Tibial nerve (tissue), 4 donors: Measurements from ENCODE around the gene UQCRH. TPM values are rescaled to one million over a fixed set of nuclear protein-coding genes. Genes with fewer than 3 reads are reported as not detected.

Experiments
- DNase-seq, 2 donors: peaks; one replicate each; pipeline ENCODE4 v3.0.0-alpha.2; 2019; ENCODE audit warnings: low spot score in 2 of 2
- H3K27ac ChIP-seq, 4 donors: fragments of 200-600 bp; sonication (generic) in 3 of 4; one replicate each; pipeline ENCODE4 v1.5.1; 2017 to 2019; ENCODE audit warnings: mild to moderate bottlenecking in 1 of 4
- H3K27me3 ChIP-seq, 2 donors: fragments of 200-600 bp; sonication (generic) in 1 of 2; one replicate each; pipeline versions ENCODE4 v1.5.1 to v1.6.0; 2017 to 2019
- H3K36me3 ChIP-seq, 3 donors: fragments of 200-600 bp; sonication (generic); one replicate each; pipeline ENCODE4 v1.5.1; 2018 to 2019
- H3K4me1 ChIP-seq, 4 donors: fragments of 200-600 bp; sonication (generic) in 3 of 4; one replicate each; pipeline ENCODE4 v1.5.1; 2017 to 2019
- H3K4me3 ChIP-seq, 4 donors: fragments of 200-600 bp; sonication (generic) in 3 of 4; one replicate each; pipeline ENCODE4 v1.5.1; 2017 to 2019; ENCODE audit warnings: mild to moderate bottlenecking in 1 of 4, moderate library complexity in 1 of 4
- H3K9me3 ChIP-seq, 4 donors: fragments of 200-600 bp; sonication (generic) in 3 of 4; one replicate each; pipeline ENCODE4 v1.5.1; 2017 to 2019
- EP300 ChIP-seq, 2 donors: sonication (generic); formaldehyde crosslinking; IDR thresholded peaks; one replicate each; pipeline ENCODE4 v1.6.1; 2017; ENCODE audit warnings: antibody characterized with exemption in 2 of 2, mild to moderate bottlenecking in 1 of 2
- POLR2A ChIP-seq, 2 donors: fragments of 450-650 bp; IDR thresholded peaks; one replicate each; pipeline ENCODE4 v1.6.1; 2017; ENCODE audit warnings: antibody characterized with exemption in 2 of 2, mild to moderate bottlenecking in 2 of 2, moderate library complexity in 2 of 2
- WGBS, 2 donors: methylation state at CpG; one replicate each; pipeline ENCODE4 v1.1.5; 2018; 5-methylcytosine and 5-hydroxymethylcytosine counted together
- total RNA-seq, 4 donors: library from RNA; depleted of rRNA; stranded (reverse); fragments of >200 nt; gene quantifications; one replicate each; pipeline ENCODE4 v1.1.0, GENCODE V29; 2016
- TF ChIP-seq, protein P1 (sequence below), 5 experiments: fragments of 200-600 bp in 3 of 5; fragments of 450-650 bp in 2 of 5; sonication (generic) in 3 of 5; IDR thresholded peaks; one replicate each; pipeline ENCODE4 v1.5.1; 2016 to 2019; ENCODE audit warnings: antibody characterized with exemption in 5 of 5, mild to moderate bottlenecking in 3 of 5, moderate library complexity in 2 of 5

Gene UQCRH
- total RNA-seq, 4 donors from 2014 or later, result 195 to 294 (median 255) TPM

DNA sequence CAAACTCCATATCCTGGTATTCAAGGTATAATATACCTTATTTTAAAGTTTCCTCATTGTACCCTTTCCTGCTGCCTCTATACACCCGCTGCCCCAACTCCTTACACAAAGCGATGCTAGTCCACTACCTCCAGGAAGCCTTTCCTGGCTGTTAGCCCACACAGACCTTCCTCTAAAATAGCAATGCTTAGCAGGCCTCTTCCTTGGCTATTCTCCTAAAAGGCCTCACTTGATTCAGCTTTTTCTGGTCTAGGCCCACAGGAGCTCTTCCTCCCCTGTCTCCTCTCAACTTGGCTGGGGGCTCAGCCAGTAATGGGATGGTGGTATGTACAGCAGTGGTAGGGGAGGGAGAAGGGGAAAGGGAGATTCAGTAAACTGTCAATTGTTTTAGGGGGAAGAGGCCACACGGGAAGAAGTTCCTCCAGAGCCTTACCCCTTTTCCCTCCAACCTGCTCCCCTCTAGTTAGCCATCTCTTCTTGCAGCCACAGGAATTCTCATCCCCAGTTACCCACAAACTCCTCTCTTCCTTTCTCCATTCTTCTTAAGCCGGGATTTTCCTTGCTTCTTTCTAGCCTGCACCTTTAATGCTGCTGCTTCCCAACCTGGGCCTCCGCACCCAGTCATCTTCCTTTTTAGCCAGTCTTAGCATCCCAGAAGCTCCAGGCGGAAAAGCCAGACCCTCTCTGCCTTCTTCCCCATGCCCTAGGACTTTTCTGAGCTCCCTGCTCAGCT, 2.7 kb upstream of the UQCRH start:
- DNase-seq, result no peak
- peaks cover 0 to 60% (median 32%) of the 10 kb centered on the region in 4 donors for H3K4me1 ChIP-seq
- peaks cover 4 to 21% (median 5%) of the 10 kb centered on the region in 3 donors for H3K36me3 ChIP-seq
- H3K4me3 ChIP-seq, result peak overlapping the region; percentile 77 to 98 (median 90)
- no peaks in the 10 kb centered on the region for H3K27me3 ChIP-seq
- peak overlapping the region; percentile 98 to 99 (median 98) for H3K27ac ChIP-seq
- WGBS, 2 donors, result 24 to 28% methylated on average over 6 of the region's 6 CpGs
- no peaks in the 10 kb centered on the region for H3K9me3 ChIP-seq
- TF ChIP-seq POLR2A (IDR thresholded peaks at IDR 0.05) (no peak), EP300 (IDR thresholded peaks at IDR 0.05) (no peak)
- TF ChIP-seq, protein P1, sequence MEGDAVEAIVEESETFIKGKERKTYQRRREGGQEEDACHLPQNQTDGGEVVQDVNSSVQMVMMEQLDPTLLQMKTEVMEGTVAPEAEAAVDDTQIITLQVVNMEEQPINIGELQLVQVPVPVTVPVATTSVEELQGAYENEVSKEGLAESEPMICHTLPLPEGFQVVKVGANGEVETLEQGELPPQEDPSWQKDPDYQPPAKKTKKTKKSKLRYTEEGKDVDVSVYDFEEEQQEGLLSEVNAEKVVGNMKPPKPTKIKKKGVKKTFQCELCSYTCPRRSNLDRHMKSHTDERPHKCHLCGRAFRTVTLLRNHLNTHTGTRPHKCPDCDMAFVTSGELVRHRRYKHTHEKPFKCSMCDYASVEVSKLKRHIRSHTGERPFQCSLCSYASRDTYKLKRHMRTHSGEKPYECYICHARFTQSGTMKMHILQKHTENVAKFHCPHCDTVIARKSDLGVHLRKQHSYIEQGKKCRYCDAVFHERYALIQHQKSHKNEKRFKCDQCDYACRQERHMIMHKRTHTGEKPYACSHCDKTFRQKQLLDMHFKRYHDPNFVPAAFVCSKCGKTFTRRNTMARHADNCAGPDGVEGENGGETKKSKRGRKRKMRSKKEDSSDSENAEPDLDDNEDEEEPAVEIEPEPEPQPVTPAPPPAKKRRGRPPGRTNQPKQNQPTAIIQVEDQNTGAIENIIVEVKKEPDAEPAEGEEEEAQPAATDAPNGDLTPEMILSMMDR (IDR thresholded peaks at IDR 0.05), result no peak

DNA sequence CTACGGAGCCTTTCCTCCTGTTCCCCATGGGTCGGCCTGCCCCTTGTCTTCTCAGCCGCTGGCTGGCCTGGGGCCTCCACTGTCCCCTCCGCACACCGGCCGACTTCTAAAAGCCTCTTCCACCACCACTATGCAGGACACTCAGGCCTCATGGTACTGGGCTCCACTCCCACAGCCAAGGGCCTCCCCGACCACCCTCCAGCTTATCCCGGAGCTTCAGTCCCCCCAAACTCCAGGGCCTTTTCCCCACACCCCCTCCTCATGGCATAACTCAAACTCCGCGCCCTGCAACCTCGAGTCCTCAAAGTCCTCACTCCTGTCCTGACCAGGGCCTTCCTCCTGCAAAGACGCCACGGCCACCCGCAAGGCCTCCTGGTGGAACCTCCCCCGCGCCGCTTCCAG, 2.1 kb upstream of the UQCRH start:
- TF ChIP-seq POLR2A (IDR thresholded peaks at IDR 0.05), result no peak
- no peak for TF ChIP-seq EP300 (IDR thresholded peaks at IDR 0.05)
- Histone ChIP-seq H3K4me1 (peaks cover 0 to 66% (median 32%) of the 10 kb centered on the region in 4 donors), H3K27me3 (no peaks in the 10 kb centered on the region), H3K4me3 (peak overlapping the region; percentile 77 to 98 (median 90)), H3K27ac (peak overlapping the region; percentile 98 to 99 (median 98)), H3K9me3 (no peaks in the 10 kb centered on the region), H3K36me3 (peaks cover 4 to 15% (median 5%) of the 10 kb centered on the region in 3 donors)
- DNase-seq, result no peak
- 2 to 11% methylated on average over 17 of the region's 17 CpGs for WGBS, 2 donors

DNA sequence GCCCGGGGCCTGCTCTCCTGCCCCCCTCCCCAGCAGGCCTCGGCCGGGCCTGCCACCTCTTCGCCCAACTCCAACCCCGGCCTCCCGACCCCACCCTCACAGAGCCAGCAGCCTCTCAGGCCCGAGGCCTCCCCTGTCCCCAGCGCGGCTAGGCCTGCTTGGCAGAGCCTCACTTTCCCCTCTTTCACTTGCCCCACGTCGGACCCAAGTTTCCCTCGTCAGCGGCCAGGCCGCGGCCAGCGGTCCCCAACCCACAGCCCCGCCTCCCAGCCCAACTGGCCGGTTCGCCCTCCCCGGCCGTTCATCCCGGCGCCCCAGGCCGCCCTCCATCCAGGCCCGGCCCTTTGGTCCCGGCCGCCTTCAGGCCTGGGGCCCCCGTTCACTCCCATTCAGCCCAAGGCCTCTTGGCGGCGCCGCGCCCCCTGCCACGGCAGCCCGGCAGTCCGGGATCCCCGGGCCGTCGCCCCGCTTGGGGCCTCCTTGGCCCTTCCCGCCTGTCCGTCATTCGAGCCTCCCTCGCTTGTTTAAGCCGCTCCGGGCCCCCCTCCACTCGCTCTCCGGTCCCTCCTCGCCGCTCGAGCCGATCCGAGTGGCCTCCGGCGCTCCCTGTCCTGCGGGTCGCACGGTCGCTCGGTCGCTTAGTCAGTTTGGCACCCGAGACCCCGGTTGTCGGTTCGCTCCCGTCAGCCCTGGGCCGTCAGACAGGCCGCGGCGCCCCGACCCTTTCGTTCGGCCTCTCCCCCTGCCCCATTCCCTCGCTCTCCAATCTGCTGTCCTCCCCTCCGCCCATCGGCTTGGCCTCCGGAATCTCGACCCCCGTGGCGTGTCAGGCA, 1.5 kb upstream of the UQCRH start:
- WGBS, 2 donors, result 0 to 1% methylated on average over 48 to 74 of the region's 79 CpGs
- peak overlapping the region; percentile 98 to 99 (median 98) for H3K27ac ChIP-seq
- peak in 1 of 2 donors; percentile 29 for DNase-seq
- H3K36me3 ChIP-seq, result peaks cover 2 to 9% (median 4%) of the 10 kb centered on the region in 3 donors
- peak in 1 of 2 donors; percentile 27 for TF ChIP-seq EP300 (IDR thresholded peaks at IDR 0.05)
- TF ChIP-seq, protein P1 (IDR thresholded peaks at IDR 0.05), result peak in 2 of 5 experiments; percentile 15 to 25
- TF ChIP-seq POLR2A (IDR thresholded peaks at IDR 0.05), result peak in 1 of 2 donors; percentile 18
- H3K9me3 ChIP-seq, result no peaks in the 10 kb centered on the region
- H3K4me3 ChIP-seq, result peak overlapping the region; percentile 77 to 98 (median 90)
- H3K4me1 ChIP-seq, result peaks cover 0 to 72% (median 32%) of the 10 kb centered on the region in 4 donors
- H3K27me3 ChIP-seq, result no peaks in the 10 kb centered on the region

DNA sequence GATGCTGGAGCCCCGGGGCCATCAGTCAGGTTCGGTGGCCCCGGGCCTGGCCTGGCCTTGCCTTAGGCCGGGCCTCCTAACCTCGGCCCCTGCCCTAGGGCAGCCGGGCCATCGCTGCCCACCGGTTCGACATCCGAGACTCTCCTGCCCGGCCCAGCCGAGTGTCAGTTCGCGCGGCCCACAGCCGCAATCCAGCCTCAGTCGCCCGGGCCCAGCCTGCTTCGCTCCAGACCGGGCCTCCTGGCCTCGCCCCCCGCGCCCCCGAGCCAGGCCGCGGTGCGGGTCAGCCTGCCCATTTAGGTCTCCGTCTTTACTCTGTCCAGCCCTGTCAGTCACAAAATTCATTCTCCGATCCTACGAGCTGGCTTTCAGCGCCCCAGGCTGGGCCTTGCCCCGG, 859 bp upstream of the UQCRH start:
- TF ChIP-seq EP300 (IDR thresholded peaks at IDR 0.05) (no peak), POLR2A (IDR thresholded peaks at IDR 0.05) (no peak)
- TF ChIP-seq, protein P1 (IDR thresholded peaks at IDR 0.05), result no peak
- H3K36me3 ChIP-seq, result peaks cover 0 to 3% (median 0%) of the 10 kb centered on the region in 3 donors
- H3K9me3 ChIP-seq, result no peaks in the 10 kb centered on the region
- peaks cover 0 to 76% (median 32%) of the 10 kb centered on the region in 4 donors for H3K4me1 ChIP-seq
- 1% methylated on average over 17 to 30 of the region's 32 CpGs for WGBS, 2 donors
- H3K27me3 ChIP-seq, result no peaks in the 10 kb centered on the region
- H3K4me3 ChIP-seq, result peak overlapping the region; percentile 77 to 98 (median 90)
- no peak for DNase-seq
- H3K27ac ChIP-seq, result peak overlapping the region; percentile 98 to 99 (median 98)

DNA sequence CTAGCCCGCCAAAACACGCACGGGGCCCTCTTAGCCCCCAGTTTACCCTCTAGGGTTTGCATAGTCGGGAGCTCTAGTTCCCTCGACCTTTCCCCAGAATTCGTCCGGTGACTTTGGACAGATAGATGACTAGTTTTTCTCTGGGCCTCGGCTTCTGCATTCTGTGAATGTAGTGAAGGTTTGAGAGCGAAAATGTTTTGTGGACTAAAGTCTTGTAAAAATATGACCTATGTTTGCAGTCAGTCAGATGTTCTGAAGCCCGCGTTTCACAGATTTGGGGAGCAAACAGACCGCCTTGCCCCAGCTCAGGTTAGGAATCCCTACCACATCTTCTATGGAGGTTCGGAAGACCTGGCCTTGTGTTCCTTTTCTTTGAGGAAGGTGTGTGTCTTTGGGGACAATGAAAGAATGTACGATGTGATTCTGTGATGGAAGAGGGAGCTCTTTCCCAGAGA, 401 bp downstream of the UQCRH start:
- no peak for DNase-seq
- H3K4me3 ChIP-seq, result peak overlapping the region; percentile 74 to 98 (median 80)
- H3K9me3 ChIP-seq, result no peaks in the 10 kb centered on the region
- WGBS, 2 donors, result 1% methylated on average over 14 of the region's 14 CpGs
- H3K4me1 ChIP-seq, result peaks cover 0 to 65% (median 30%) of the 10 kb centered on the region in 4 donors
- H3K36me3 ChIP-seq, result no peaks in the 10 kb centered on the region
- H3K27ac ChIP-seq, result peak overlapping the region; percentile 98 to 99 (median 98)
- no peak for TF ChIP-seq POLR2A (IDR thresholded peaks at IDR 0.05)
- TF ChIP-seq, protein P1 (IDR thresholded peaks at IDR 0.05), result no peak
- no peak for TF ChIP-seq EP300 (IDR thresholded peaks at IDR 0.05)
- no peaks in the 10 kb centered on the region for H3K27me3 ChIP-seq
